ENCODE data around the gene HSPA14. TPM values are rescaled to one million over a fixed set of nuclear protein-coding genes. Genes with fewer than 3 reads are reported as not detected.
"Not testable (repeated sequence)": the region's sequence is repeated elsewhere in the genome, so short reads cannot be mapped to it uniquely, and the experiment has no call there.

HSPA14 gene
- total and polyA plus RNA-seq, 12 donors, result 5.4 to 20.0 (median 12.2) TPM

DNA sequence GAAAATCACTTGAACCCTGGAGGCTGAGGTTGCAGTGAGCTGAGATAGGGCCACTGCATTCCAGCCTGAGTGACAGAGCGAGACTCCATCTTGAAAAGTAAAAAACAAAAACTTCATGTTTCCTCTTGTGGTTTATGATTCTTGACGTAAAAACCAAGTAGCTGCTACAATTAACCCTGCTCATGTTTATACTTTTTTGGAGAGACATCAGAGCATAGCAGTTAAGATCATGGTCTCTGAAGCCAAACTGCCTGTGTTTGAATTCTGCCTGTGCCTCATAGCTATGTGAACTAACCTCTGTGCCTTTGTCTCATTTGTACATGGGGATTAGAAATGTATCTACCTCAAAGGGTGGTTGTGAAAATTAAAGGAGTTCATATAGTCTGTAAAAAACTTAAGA, 67.8 kb downstream of the HSPA14 start:
- no peaks in the 10 kb centered on the region for H3K27me3 ChIP-seq
- no peak for DNase-seq
- intact Hi-C loops (cut with DNase I), result no loop called here
- no peak overlapping the region for H3K4me3 ChIP-seq
- TF ChIP-seq POLR2A (IDR thresholded peaks at IDR 0.05), result no peak
- TF ChIP-seq, protein P1, sequence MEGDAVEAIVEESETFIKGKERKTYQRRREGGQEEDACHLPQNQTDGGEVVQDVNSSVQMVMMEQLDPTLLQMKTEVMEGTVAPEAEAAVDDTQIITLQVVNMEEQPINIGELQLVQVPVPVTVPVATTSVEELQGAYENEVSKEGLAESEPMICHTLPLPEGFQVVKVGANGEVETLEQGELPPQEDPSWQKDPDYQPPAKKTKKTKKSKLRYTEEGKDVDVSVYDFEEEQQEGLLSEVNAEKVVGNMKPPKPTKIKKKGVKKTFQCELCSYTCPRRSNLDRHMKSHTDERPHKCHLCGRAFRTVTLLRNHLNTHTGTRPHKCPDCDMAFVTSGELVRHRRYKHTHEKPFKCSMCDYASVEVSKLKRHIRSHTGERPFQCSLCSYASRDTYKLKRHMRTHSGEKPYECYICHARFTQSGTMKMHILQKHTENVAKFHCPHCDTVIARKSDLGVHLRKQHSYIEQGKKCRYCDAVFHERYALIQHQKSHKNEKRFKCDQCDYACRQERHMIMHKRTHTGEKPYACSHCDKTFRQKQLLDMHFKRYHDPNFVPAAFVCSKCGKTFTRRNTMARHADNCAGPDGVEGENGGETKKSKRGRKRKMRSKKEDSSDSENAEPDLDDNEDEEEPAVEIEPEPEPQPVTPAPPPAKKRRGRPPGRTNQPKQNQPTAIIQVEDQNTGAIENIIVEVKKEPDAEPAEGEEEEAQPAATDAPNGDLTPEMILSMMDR (IDR thresholded peaks at IDR 0.05), result no peak
- no peaks in the 10 kb centered on the region for H3K4me1 ChIP-seq (replicated peaks in 1 of 2)
- no peaks in the 10 kb centered on the region for H3K9me3 ChIP-seq (replicated peaks in 1 of 3)
- peaks cover 0 to 11% of the 10 kb centered on the region in 2 donors for H3K36me3 ChIP-seq (replicated peaks in 1 of 2)
- no peak overlapping the region for H3K27ac ChIP-seq
- 90 to 92% (median 91%) methylated on average over 2 of the region's 2 CpGs for WGBS, 4 donors

DNA sequence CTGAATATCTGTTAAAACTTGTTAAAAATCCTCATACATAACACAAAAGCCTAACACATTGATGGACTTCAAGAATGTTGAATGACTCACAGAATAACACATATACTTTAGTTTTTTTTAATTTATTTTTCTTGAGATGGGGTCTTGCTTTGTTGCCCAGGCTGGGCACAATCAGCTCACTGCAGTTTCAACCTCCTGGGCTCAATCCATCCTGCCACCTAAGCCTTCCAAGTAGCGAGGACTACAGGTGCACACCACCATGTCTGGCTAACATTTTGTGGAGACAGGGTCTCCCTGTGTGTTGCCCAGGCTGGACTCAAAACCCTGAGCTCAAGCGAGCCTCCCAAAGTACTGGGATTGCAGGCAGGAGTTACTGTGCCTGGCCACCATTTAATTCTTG, 68.7 kb downstream of the HSPA14 start:
- no peak for DNase-seq
- Histone ChIP-seq H3K27me3 (no peaks in the 10 kb centered on the region), H3K36me3 (replicated peaks in 1 of 2) (peaks cover 0 to 15% of the 10 kb centered on the region in 2 donors), H3K4me1 (replicated peaks in 1 of 2) (no peaks in the 10 kb centered on the region), H3K4me3 (no peak overlapping the region), H3K9me3 (replicated peaks in 1 of 3) (no peaks in the 10 kb centered on the region), H3K27ac (no peak overlapping the region)
- WGBS, 4 donors, result 87 to 98% (median 96%) methylated on average over 2 of the region's 2 CpGs
- intact Hi-C loops (cut with DNase I), result no loop called here
- TF ChIP-seq POLR2A (IDR thresholded peaks at IDR 0.05), result no peak
- TF ChIP-seq, protein P1 (IDR thresholded peaks at IDR 0.05), result no peak

DNA sequence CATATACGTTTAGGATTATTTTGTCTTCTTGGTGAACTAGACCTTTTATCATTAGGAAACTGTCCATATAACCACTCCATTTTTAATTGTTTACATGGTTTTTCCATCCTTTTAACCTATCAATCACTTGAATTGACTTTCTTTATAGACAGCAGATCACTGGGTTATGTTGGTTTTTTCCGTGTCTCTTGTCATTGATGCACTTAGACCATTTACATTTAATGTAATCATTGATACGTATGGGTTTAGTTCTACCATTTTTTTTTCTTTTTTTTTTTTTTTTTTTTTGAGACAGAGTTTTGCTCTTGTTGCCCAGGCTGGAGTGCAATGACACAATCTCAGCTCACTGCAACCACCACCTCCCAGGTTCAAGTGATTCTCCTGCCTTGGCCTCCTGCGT, 69.5 kb downstream of the HSPA14 start:
- H3K9me3 ChIP-seq (replicated peaks in 1 of 3); H3K4me3 ChIP-seq; intact Hi-C loops (cut with DNase I); H3K4me1 ChIP-seq (replicated peaks in 1 of 2); H3K27ac ChIP-seq; H3K27me3 ChIP-seq; DNase-seq: not testable (repeated sequence)
- WGBS, 4 donors, result 97 to 99% (median 98%) methylated on average over 4 of the region's 4 CpGs
- peaks cover 0 to 15% of the 10 kb centered on the region in 2 donors for H3K36me3 ChIP-seq (replicated peaks in 1 of 2)

DNA sequence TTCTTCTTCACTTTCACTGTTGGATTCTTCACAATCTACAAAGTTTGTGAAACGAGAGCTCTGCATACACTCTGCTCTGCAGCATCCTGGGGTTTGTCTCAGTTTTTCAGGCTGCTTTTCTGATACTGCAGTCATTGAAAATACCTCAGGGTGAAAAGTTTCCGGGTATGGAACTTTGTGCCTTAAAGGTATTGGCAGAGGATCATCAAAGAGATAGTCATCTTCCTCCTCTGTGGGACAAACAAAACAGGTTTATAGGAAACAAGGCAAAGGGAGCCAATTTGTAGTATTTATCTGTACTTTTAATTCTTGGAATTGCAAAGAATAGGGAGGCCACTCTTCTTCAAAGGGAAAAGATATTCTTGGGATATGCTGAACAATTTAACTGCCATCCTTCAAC, 71.0 kb downstream of the HSPA14 start:
- 92 to 100% (median 94%) methylated on average over 2 of the region's 2 CpGs for whole genome bisulfite sequencing, 4 donors
- peaks cover 0 to 15% of the 10 kb centered on the region in 2 donors for H3K36me3 ChIP-seq (replicated peaks in 1 of 2)
- no peak for DNase-seq

DNA sequence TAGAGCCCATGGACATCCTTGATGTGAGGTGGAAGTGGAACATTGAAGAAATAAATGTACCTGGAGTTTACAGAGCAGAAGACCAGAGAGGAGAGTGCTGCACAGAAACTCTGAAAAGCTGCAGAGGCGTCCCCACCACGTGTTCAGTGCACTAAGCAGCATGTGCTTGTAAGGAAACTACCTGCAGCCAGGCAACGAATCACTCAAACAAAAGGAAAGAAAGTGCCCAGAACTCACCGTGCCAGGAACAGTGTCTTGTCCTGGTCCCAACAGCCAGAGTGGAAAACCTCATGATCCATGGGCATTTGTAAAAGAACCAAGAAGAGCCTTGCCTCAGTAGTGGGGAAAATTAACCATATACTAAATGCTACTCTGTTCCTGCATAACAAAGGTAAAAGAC, 72.8 kb downstream of the HSPA14 start:
- Histone ChIP-seq H3K36me3 (replicated peaks in 1 of 2) (peaks cover 0 to 15% of the 10 kb centered on the region in 2 donors), H3K27ac (no peak overlapping the region), H3K27me3 (no peaks in the 10 kb centered on the region), H3K4me1 (replicated peaks in 1 of 2) (peaks cover 6% of the 10 kb centered on the region in 2 donors), H3K4me3 (no peak overlapping the region), H3K9me3 (replicated peaks in 1 of 3) (no peaks in the 10 kb centered on the region)
- no peak for DNase-seq
- TF ChIP-seq POLR2A (IDR thresholded peaks at IDR 0.05), result no peak
- 92 to 97% (median 93%) methylated on average over 4 of the region's 4 CpGs for WGBS, 4 donors
- intact Hi-C loops (cut with DNase I), result no loop called here

More for the DNA sequence above, 71.0 kb downstream of the HSPA14 start:
- Histone ChIP-seq H3K9me3 (replicated peaks in 1 of 3) (no peaks in the 10 kb centered on the region), H3K4me1 (replicated peaks in 1 of 2) (no peaks in the 10 kb centered on the region), H3K27ac (no peak overlapping the region), H3K27me3 (no peaks in the 10 kb centered on the region), H3K4me3 (no peak overlapping the region)
- TF ChIP-seq POLR2A (IDR thresholded peaks at IDR 0.05), result no peak
- TF ChIP-seq, protein P1 (IDR thresholded peaks at IDR 0.05), result no peak
- intact Hi-C loops (cut with DNase I), result no loop called here

All from adrenal gland (tissue), 12 donors.